Activated CD4-positive, alpha-beta T cell treated with anti-CD3 and anti-CD28 coated beads, Interleukin-2, amount 50 U/mL, for 24 hours (primary cell): ENCODE results near the gene IL17C.

ENCODE experiments used
- DNase-seq, 2 donors: peaks; one replicate each; pipeline ENCODE4 v3.0.0-alpha.2; 2020; ENCODE audit warnings: low read depth in 1 of 2, low spot score in 1 of 2

Gene IL17C

GRCh38 chr16:88642881-88643643 lies 4.7 kb downstream of the IL17C start:
- DNase-seq: no peak

- no peak for DNase-seq
Measured at GRCh38 chr16:88643644-88643932, 5.2 kb downstream of the IL17C start.

- DNase-seq: no peak
Measured at GRCh38 chr16:88645455-88645854, 7.1 kb downstream of the IL17C start.

- DNase-seq: no peak
Measured at GRCh38 chr16:88645941-88646340, 7.6 kb downstream of the IL17C start.

GRCh38 chr16:88646345-88647034 lies 8.1 kb downstream of the IL17C start:
- no peak for DNase-seq

- no peak for DNase-seq
Measured at GRCh38 chr16:88647178-88648070, 9.1 kb downstream of the IL17C start.

GRCh38 chr16:88649195-88649923 lies 11.0 kb downstream of the IL17C start:
- DNase-seq: no peak

- DNase-seq: no peak
Measured at GRCh38 chr16:88649924-88650748, 11.8 kb downstream of the IL17C start.

- DNase-seq: peak; percentile 56 to 65
Measured at GRCh38 chr16:88650749-88651275, 12.4 kb downstream of the IL17C start, which contains the start of gene CYBA. Gene CYBA (minus strand): TSS chr16:88651053. CDS start chr16:88651013, 40 bp downstream.

- DNase-seq: peak; percentile 52 to 69
Measured at GRCh38 chr16:88651276-88651988, 13.1 kb downstream of the IL17C start.

- DNase-seq: no peak
Measured at GRCh38 chr16:88651989-88652761, 13.8 kb downstream of the IL17C start.

GRCh38 chr16:88652762-88653063 lies 14.3 kb downstream of the IL17C start:
- DNase-seq: no peak

GRCh38 chr16:88653101-88653500 lies 14.7 kb downstream of the IL17C start:
- DNase-seq: no peak

GRCh38 chr16:88653596-88654362 lies 15.4 kb downstream of the IL17C start:
- DNase-seq: no peak

GRCh38 chr16:88654363-88655052 lies 16.1 kb downstream of the IL17C start:
- no peak for DNase-seq

- DNase-seq: no peak
Measured at GRCh38 chr16:88655053-88655732, 16.8 kb downstream of the IL17C start.
